ENCODE measurements around the gene HMCN2. TPM values are rescaled to one million over a fixed set of nuclear protein-coding genes. Genes with fewer than 3 reads are reported as not detected.
A peak's percentile ranks its signal among the peaks of the same experiment; 100 is the strongest.

The HMCN2 gene
- total RNA-seq, 1 experiment from 2014 or later = 5.6 TPM

DNA sequence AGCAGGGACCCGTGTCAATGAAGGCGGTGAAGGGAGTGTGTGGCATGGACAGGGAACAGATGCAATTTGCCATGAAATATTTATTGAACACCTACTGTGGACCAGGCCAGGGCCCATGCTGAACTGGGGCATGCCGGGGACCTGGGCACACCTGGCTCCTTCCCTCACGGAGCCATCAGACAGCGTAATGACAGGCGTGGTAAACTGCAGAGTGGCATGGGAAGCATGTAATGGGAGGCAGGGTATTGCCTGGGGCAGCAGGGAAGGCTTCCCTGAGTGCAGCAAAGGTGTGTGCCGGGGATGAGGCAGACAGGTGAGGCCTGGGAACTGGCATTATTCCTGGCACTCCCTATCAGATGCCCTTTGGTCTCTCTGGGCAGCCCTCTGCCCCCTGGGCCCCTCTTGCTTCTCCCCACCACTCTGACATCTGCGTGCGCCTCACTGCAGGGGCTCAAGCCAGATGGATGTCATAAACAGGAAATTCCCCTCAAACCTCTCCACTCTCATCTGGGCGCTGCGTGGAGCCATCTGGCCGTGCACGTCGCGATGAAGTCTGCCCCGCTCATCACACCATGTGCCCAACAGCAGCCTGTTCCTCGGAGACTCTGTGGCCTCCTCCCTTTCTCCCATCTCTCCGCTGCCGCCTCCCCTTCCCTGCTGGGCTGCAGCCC lies 67.6 kb downstream of the HMCN2 start:
- no peak for ATAC-seq

DNA sequence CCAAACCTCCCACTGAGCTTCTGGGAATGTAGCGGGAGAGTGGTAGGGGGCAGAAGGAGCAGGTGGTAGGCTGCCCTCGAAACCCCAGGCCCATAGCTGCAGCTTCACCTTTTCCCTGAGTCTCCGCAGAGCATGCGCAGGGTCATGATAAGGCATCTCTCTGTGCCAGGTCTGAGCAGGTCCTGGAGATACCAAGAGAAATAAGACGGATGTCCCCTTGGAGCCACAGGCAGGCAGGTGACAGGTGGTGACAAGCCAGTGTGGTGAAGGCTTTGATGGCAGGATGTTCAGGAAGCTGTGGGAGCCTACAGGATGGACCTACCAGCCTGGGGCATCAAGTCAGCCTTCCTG lies 68.1 kb downstream of the HMCN2 start:
- DNase-seq (ENCODE audit: low spot score) (no peak), ATAC-seq (no peak)
- no peak overlapping the region for H3K4me3 Mint-ChIP-seq
- no peaks in the 10 kb centered on the region for H3K27me3 Mint-ChIP-seq (ENCODE audit: low read depth)
- ChIA-PET CTCF (interaction anchor here (1.2 kb wide), 1 partner anchor 19 kb away, joined by 4 read pairs; no protein-coding TSS in a partner anchor), POLR2A (no interaction called here)
- TF ChIP-seq EMX1 (CRISPR knock-in tag; IDR thresholded peaks at IDR 0.05) (no peak), ELF4 (CRISPR knock-in tag; IDR thresholded peaks at IDR 0.05; ENCODE audit: low read depth) (no peak), SP1 (CRISPR knock-in tag; conservative IDR thresholded peaks at IDR 0.05) (no peak)
- TF ChIP-seq, protein P1, sequence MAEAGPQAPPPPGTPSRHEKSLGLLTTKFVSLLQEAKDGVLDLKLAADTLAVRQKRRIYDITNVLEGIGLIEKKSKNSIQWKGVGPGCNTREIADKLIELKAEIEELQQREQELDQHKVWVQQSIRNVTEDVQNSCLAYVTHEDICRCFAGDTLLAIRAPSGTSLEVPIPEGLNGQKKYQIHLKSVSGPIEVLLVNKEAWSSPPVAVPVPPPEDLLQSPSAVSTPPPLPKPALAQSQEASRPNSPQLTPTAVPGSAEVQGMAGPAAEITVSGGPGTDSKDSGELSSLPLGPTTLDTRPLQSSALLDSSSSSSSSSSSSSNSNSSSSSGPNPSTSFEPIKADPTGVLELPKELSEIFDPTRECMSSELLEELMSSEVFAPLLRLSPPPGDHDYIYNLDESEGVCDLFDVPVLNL (CRISPR knock-in tag; IDR thresholded peaks at IDR 0.05; ENCODE audit: borderline replicate concordance, low read depth) = no peak
- TF ChIP-seq, protein P2, sequence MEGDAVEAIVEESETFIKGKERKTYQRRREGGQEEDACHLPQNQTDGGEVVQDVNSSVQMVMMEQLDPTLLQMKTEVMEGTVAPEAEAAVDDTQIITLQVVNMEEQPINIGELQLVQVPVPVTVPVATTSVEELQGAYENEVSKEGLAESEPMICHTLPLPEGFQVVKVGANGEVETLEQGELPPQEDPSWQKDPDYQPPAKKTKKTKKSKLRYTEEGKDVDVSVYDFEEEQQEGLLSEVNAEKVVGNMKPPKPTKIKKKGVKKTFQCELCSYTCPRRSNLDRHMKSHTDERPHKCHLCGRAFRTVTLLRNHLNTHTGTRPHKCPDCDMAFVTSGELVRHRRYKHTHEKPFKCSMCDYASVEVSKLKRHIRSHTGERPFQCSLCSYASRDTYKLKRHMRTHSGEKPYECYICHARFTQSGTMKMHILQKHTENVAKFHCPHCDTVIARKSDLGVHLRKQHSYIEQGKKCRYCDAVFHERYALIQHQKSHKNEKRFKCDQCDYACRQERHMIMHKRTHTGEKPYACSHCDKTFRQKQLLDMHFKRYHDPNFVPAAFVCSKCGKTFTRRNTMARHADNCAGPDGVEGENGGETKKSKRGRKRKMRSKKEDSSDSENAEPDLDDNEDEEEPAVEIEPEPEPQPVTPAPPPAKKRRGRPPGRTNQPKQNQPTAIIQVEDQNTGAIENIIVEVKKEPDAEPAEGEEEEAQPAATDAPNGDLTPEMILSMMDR (IDR thresholded peaks at IDR 0.05) = no peak
- H3K4me1 Mint-ChIP-seq = peaks cover 2% of the 10 kb centered on the region
- 0 out of 2 replicates have a peak overlapping the region, but pooled peaks have one; percentile 39 for H3K27ac Mint-ChIP-seq
- no peaks in the 10 kb centered on the region for H3K36me3 Mint-ChIP-seq
- no peaks in the 10 kb centered on the region for H3K9me3 Mint-ChIP-seq

More for the DNA sequence above, 67.6 kb downstream of the HMCN2 start:
- H3K9me3 Mint-ChIP-seq = no peaks in the 10 kb centered on the region
- no peak overlapping the region for H3K4me3 Mint-ChIP-seq
- CTCF ChIA-PET = interaction anchor here (1.2 kb wide), 1 partner anchor 18 kb away, joined by 4 read pairs; no protein-coding TSS in a partner anchor
- no peaks in the 10 kb centered on the region for H3K27me3 Mint-ChIP-seq (ENCODE audit: low read depth)
- H3K27ac Mint-ChIP-seq = 0 out of 2 replicates have a peak overlapping the region, but pooled peaks have one; percentile 39
- POLR2A ChIA-PET = no interaction called here
- peaks cover 7% of the 10 kb centered on the region for H3K4me1 Mint-ChIP-seq
- TF ChIP-seq, protein P3, sequence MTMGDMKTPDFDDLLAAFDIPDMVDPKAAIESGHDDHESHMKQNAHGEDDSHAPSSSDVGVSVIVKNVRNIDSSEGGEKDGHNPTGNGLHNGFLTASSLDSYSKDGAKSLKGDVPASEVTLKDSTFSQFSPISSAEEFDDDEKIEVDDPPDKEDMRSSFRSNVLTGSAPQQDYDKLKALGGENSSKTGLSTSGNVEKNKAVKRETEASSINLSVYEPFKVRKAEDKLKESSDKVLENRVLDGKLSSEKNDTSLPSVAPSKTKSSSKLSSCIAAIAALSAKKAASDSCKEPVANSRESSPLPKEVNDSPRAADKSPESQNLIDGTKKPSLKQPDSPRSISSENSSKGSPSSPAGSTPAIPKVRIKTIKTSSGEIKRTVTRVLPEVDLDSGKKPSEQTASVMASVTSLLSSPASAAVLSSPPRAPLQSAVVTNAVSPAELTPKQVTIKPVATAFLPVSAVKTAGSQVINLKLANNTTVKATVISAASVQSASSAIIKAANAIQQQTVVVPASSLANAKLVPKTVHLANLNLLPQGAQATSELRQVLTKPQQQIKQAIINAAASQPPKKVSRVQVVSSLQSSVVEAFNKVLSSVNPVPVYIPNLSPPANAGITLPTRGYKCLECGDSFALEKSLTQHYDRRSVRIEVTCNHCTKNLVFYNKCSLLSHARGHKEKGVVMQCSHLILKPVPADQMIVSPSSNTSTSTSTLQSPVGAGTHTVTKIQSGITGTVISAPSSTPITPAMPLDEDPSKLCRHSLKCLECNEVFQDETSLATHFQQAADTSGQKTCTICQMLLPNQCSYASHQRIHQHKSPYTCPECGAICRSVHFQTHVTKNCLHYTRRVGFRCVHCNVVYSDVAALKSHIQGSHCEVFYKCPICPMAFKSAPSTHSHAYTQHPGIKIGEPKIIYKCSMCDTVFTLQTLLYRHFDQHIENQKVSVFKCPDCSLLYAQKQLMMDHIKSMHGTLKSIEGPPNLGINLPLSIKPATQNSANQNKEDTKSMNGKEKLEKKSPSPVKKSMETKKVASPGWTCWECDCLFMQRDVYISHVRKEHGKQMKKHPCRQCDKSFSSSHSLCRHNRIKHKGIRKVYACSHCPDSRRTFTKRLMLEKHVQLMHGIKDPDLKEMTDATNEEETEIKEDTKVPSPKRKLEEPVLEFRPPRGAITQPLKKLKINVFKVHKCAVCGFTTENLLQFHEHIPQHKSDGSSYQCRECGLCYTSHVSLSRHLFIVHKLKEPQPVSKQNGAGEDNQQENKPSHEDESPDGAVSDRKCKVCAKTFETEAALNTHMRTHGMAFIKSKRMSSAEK (CRISPR knock-in tag; IDR thresholded peaks at IDR 0.05; ENCODE audit: borderline replicate concordance) = no peak
- TF ChIP-seq, protein P4, sequence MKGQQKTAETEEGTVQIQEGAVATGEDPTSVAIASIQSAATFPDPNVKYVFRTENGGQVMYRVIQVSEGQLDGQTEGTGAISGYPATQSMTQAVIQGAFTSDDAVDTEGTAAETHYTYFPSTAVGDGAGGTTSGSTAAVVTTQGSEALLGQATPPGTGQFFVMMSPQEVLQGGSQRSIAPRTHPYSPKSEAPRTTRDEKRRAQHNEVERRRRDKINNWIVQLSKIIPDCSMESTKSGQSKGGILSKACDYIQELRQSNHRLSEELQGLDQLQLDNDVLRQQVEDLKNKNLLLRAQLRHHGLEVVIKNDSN (CRISPR knock-in tag; IDR thresholded peaks at IDR 0.05) = no peak
- TF ChIP-seq JAZF1 (CRISPR knock-in tag; IDR thresholded peaks at IDR 0.05) (no peak), ESRRA (CRISPR knock-in tag; IDR thresholded peaks at IDR 0.05; ENCODE audit: borderline replicate concordance) (no peak), NFATC4 (CRISPR knock-in tag; IDR thresholded peaks at IDR 0.05) (no peak), PRRX2 (CRISPR knock-in tag; IDR thresholded peaks at IDR 0.05) (no peak), OVOL2 (CRISPR knock-in tag; IDR thresholded peaks at IDR 0.05; ENCODE audit: borderline replicate concordance) (no peak)
- TF ChIP-seq, protein P5, sequence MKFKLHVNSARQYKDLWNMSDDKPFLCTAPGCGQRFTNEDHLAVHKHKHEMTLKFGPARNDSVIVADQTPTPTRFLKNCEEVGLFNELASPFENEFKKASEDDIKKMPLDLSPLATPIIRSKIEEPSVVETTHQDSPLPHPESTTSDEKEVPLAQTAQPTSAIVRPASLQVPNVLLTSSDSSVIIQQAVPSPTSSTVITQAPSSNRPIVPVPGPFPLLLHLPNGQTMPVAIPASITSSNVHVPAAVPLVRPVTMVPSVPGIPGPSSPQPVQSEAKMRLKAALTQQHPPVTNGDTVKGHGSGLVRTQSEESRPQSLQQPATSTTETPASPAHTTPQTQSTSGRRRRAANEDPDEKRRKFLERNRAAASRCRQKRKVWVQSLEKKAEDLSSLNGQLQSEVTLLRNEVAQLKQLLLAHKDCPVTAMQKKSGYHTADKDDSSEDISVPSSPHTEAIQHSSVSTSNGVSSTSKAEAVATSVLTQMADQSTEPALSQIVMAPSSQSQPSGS (CRISPR knock-in tag; IDR thresholded peaks at IDR 0.05; ENCODE audit: borderline replicate concordance, low read depth) = no peak
- TF ChIP-seq, protein P6, sequence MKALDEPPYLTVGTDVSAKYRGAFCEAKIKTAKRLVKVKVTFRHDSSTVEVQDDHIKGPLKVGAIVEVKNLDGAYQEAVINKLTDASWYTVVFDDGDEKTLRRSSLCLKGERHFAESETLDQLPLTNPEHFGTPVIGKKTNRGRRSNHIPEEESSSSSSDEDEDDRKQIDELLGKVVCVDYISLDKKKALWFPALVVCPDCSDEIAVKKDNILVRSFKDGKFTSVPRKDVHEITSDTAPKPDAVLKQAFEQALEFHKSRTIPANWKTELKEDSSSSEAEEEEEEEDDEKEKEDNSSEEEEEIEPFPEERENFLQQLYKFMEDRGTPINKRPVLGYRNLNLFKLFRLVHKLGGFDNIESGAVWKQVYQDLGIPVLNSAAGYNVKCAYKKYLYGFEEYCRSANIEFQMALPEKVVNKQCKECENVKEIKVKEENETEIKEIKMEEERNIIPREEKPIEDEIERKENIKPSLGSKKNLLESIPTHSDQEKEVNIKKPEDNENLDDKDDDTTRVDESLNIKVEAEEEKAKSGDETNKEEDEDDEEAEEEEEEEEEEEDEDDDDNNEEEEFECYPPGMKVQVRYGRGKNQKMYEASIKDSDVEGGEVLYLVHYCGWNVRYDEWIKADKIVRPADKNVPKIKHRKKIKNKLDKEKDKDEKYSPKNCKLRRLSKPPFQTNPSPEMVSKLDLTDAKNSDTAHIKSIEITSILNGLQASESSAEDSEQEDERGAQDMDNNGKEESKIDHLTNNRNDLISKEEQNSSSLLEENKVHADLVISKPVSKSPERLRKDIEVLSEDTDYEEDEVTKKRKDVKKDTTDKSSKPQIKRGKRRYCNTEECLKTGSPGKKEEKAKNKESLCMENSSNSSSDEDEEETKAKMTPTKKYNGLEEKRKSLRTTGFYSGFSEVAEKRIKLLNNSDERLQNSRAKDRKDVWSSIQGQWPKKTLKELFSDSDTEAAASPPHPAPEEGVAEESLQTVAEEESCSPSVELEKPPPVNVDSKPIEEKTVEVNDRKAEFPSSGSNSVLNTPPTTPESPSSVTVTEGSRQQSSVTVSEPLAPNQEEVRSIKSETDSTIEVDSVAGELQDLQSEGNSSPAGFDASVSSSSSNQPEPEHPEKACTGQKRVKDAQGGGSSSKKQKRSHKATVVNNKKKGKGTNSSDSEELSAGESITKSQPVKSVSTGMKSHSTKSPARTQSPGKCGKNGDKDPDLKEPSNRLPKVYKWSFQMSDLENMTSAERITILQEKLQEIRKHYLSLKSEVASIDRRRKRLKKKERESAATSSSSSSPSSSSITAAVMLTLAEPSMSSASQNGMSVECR (CRISPR knock-in tag; IDR thresholded peaks at IDR 0.05; ENCODE audit: borderline replicate concordance) = no peak
- DNase-seq (ENCODE audit: low spot score) = no peak
- H3K36me3 Mint-ChIP-seq = no peaks in the 10 kb centered on the region

All from WTC11 (cell line).